Spleen (tissue), 7 donors: Measurements from ENCODE around the gene ABI3BP.

ENCODE experiments used
- CTCF ChIP-seq, 11 experiments: fragments of 200-600 bp in 7 of 11; fragments of 450-650 bp in 4 of 11; sonication (generic) in 4 of 11; IDR thresholded peaks in 8 of 11; conservative IDR thresholded peaks in 3 of 11; 1 replicate in 7 of 11; 2 replicates in 4 of 11; pipeline versions ENCODE4 v1.4.0 to v1.8.0; 2016 to 2021; ENCODE audit warnings: antibody characterized with exemption in 11 of 11, inconsistent platforms in 4 of 11, mild to moderate bottlenecking in 1 of 11
- POLR2A ChIP-seq, 3 donors: fragments of 450-650 bp; IDR thresholded peaks; one replicate each; pipeline ENCODE4 v1.5.1; 2017; ENCODE audit warnings: antibody characterized with exemption in 3 of 3, mild to moderate bottlenecking in 1 of 3
- donor health status: DM: no; HTN: no; CAD: no; lungs with moderate emphysema.
- donor health status: DM: no; HTN: no; CAD: no.
- donor health status: DM: no; HTN: no; CAD: no.

DNA sequence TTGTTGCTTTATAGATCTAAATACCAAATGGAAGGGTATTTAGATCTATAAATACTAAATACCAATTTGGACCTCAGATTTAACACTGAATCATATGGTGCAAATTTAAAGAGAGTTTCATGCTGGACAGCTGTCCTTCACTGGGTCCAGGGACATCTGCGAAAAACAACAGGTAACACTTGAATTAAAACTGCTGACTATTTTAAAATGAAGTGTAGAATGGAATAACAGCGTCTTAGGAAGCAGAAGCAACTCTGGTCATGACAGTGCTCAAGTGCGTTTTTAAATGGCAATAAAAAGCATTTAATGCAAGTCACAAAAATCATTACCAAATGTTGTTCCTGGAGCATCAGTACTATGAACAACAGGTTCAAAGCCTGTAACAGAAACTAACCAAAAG, 177.6 kb downstream of the ABI3BP start:
- TF ChIP-seq POLR2A (IDR thresholded peaks at IDR 0.05) = no peak
- TF ChIP-seq CTCF (IDR thresholded peaks at IDR 0.05 in 8 of 11, conservative IDR thresholded peaks at IDR 0.05 in 3 of 11) = no peak
